Measurements from ENCODE around the gene DPEP3.
A peak's percentile ranks its signal among the peaks of the same experiment; 100 is the strongest.

The DPEP3 gene

DNA sequence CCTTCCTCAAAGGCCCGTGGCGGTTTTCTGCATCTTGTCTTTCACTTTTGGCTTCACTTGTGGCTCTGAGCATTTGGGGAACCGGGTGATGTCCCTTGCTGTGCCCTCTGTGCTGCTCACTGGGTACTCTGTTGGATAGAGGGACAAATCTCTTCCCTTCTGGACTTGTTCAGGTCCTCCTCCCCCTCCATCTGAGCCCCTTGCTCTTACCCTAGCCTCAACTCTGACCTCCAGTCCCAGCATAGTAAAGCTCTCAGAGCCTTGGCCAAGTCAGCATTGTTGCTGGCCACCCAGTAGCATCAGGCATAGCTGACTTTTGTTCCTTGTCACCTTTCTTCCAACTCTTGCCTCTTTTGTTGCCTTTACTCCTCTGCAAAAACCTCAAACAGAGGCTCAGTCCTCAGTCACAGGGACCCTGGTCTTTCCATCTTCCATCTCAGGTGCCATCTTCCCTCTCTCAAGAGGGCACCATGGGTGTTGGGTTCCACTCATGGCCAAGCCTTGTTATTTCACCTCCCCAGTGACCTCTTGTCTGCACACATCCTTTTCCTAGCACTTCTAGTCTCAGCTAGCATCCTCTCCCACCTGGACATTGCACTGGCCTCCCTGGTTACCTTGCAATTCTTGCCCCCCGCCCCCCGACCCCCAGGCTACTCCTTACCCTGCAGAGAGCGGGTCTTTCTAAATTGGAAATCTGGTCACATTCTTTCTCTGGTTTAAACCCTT is 43.3 kb downstream of the DPEP3 start:
- no peak for DNase-seq (ENCODE audit: low read depth, low spot score)
- Histone ChIP-seq H3K27ac (ENCODE audit: low read length) (no peak overlapping the region), H3K9me3 (ENCODE audit: control insufficient read depth, insufficient read depth, low read length) (no peaks in the 10 kb centered on the region), H3K4me3 (ENCODE audit: low read length) (peak overlapping the region; percentile 86; the same call in 1 of the 2 replicates), H3K36me3 (ENCODE audit: control insufficient read depth, insufficient read depth, low read length) (no peaks in the 10 kb centered on the region), H3K27me3 (ENCODE audit: control insufficient read depth, insufficient read depth, low read length) (no peaks in the 10 kb centered on the region), H3K4me1 (ENCODE audit: control insufficient read depth, insufficient read depth, low read length) (peaks cover 3% of the 10 kb centered on the region)
- no CpG with 5 or more reads among the region's 6 CpGs for WGBS (ENCODE audit: insufficient coverage, insufficient read length)

DNA sequence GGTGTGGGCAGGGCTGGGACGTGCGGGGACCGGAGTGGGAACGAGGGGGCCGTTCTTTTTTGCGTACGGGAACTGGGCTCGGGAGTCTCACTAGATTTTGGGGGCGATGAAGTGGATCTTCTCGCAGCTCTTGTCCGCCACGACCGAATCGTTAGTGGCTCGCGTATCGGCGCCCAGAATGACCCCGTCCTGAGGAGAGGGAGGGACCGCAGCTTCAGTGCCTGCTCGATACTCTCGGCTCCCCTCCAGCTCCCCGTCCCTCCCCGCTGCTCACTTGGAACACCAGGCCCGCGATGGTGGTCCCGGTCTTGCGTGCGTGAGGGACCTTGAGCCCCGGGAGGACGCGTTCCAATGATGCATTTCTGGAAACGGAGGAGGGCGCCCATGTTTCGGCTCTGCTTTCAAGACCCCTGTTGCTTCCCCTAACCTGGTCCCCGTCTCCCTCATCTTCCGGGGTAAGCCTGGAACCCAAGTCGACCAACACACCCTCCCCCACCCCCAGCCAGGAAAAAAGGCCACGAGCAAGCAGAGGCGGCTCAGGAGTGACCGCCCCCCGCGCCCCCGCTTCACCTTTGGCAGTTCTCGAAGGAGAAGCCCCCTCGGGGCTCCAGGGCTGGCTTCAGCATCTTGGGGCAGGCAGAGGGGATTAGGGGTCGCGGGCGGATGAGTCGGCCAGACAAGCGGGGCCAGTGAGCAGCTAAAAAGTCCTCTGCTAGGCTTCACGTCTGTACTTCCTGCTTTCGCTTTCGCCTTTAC is 44.0 kb downstream of the DPEP3 start, which contains the start of gene PSMB10:
Gene PSMB10, minus strand, starts transcription at position 727 of the 756 bp plus-strand sequence. Its CDS starts 101 bp downstream, at position 626.
- Histone ChIP-seq H3K4me3 (ENCODE audit: low read length) (peak within 1 kb of the TSS; percentile 86), H3K36me3 (ENCODE audit: control insufficient read depth, insufficient read depth, low read length) (no peaks in the 10 kb centered on the region), H3K27me3 (ENCODE audit: control insufficient read depth, insufficient read depth, low read length) (no peaks in the 10 kb centered on the region), H3K4me1 (ENCODE audit: control insufficient read depth, insufficient read depth, low read length) (peaks cover 3% of the 10 kb centered on the region), H3K27ac (ENCODE audit: low read length) (no peak within 1 kb of the TSS), H3K9me3 (ENCODE audit: control insufficient read depth, insufficient read depth, low read length) (no peaks in the 10 kb centered on the region)
- WGBS (ENCODE audit: insufficient coverage, insufficient read length): no CpG with 5 or more reads among the region's 54 CpGs
- DNase-seq (ENCODE audit: low read depth, low spot score): no peak

- H3K27me3 ChIP-seq (ENCODE audit: control insufficient read depth, insufficient read depth, low read length): no peaks in the 10 kb centered on the region
- no peak overlapping the region for H3K27ac ChIP-seq (ENCODE audit: low read length)
- no peaks in the 10 kb centered on the region for H3K36me3 ChIP-seq (ENCODE audit: control insufficient read depth, insufficient read depth, low read length)
- H3K9me3 ChIP-seq (ENCODE audit: control insufficient read depth, insufficient read depth, low read length): no peaks in the 10 kb centered on the region
- H3K4me3 ChIP-seq (ENCODE audit: low read length): peak overlapping the region; percentile 86
- peaks cover 3% of the 10 kb centered on the region for H3K4me1 ChIP-seq (ENCODE audit: control insufficient read depth, insufficient read depth, low read length)
- WGBS (ENCODE audit: insufficient coverage, insufficient read length): no CpG with 5 or more reads among the region's 55 CpGs
- peak; percentile 95 for DNase-seq (ENCODE audit: low read depth, low spot score)
These were observed 44.7 kb downstream of the DPEP3 start for GRCh38 chr16:67935402-67936123.

- Histone ChIP-seq H3K4me1 (ENCODE audit: control insufficient read depth, insufficient read depth, low read length) (peaks cover 3% of the 10 kb centered on the region), H3K4me3 (ENCODE audit: low read length) (peak overlapping the region; percentile 79; the same call in 1 of the 2 replicates), H3K36me3 (ENCODE audit: control insufficient read depth, insufficient read depth, low read length) (no peaks in the 10 kb centered on the region), H3K9me3 (ENCODE audit: control insufficient read depth, insufficient read depth, low read length) (no peaks in the 10 kb centered on the region), H3K27me3 (ENCODE audit: control insufficient read depth, insufficient read depth, low read length) (no peaks in the 10 kb centered on the region), H3K27ac (ENCODE audit: low read length) (no peak overlapping the region)
- no CpG with 5 or more reads among the region's 13 CpGs for WGBS (ENCODE audit: insufficient coverage, insufficient read length)
- DNase-seq (ENCODE audit: low read depth, low spot score): no peak
These were observed 45.2 kb downstream of the DPEP3 start for GRCh38 chr16:67935101-67935401.

DNA sequence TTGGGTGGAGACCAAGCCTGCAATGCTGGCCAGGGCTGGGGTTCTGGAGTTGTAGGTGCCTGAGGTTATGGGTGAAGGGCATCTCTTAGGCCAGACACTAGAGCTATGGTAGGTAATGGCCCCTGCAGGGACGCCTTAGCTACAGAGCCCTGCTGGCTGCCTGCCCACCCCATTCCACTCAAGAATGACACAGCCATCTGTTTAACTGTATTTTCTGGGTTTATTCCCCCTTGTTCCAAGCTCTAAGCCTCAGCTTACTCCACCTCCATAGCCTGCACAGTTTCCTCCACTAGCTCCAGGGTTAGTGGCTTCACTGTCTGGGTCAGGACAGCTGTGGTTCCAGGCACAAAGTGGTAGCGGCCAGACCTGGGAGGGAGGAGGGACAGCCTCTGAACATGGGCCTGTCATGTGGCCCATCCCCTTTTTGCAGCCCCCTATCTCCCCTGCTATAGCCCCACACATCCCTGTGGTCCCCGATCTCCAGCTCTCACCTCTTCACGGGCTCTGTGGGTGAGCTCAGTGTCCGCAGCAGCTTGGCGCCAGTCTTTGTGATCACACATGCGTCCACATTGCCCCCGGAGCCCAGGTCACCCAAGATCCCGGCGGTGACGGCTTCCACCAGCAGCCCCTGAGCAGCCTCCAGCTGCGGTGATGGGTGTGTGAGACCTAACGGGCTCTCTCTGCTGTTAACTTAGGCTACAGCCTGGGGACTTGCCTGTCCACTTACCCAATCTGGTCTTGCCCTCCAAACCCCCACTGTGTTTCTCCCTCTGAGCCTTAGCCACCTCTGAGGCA is 45.8 kb downstream of the DPEP3 start:
- Histone ChIP-seq H3K4me1 (ENCODE audit: control insufficient read depth, insufficient read depth, low read length) (peaks cover 3% of the 10 kb centered on the region), H3K27me3 (ENCODE audit: control insufficient read depth, insufficient read depth, low read length) (no peaks in the 10 kb centered on the region), H3K27ac (ENCODE audit: low read length) (no peak overlapping the region), H3K4me3 (ENCODE audit: low read length) (peak overlapping the region; percentile 79; the same call in 1 of the 2 replicates), H3K36me3 (ENCODE audit: control insufficient read depth, insufficient read depth, low read length) (no peaks in the 10 kb centered on the region), H3K9me3 (ENCODE audit: control insufficient read depth, insufficient read depth, low read length) (no peaks in the 10 kb centered on the region)
- WGBS (ENCODE audit: insufficient coverage, insufficient read length): no CpG with 5 or more reads among the region's 13 CpGs
- no peak for DNase-seq (ENCODE audit: low read depth, low spot score)

DNA sequence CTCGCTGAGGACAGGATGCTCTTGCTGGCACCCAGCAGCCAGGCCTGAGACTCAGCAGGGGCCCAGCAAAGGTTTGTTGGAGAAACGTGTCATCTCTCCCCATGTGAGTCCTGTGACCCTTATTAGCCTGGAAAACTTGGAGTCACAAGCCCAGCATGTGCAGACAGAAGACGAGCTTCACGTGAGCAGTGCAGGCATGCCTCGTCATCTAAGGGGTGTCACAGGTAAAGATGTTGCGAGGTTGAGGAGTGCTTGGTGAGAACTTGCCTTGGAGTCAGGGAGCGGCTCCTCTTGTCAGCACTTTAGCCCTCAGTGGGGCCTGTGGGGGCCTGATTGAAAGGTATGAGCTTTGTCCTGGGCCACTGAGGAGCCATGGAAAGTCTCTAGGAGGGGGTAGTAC is 46.5 kb downstream of the DPEP3 start:
- Histone ChIP-seq H3K27ac (ENCODE audit: low read length) (no peak overlapping the region), H3K4me1 (ENCODE audit: control insufficient read depth, insufficient read depth, low read length) (peaks cover 3% of the 10 kb centered on the region), H3K27me3 (ENCODE audit: control insufficient read depth, insufficient read depth, low read length) (no peaks in the 10 kb centered on the region), H3K9me3 (ENCODE audit: control insufficient read depth, insufficient read depth, low read length) (no peaks in the 10 kb centered on the region), H3K4me3 (ENCODE audit: low read length) (no peak overlapping the region), H3K36me3 (ENCODE audit: control insufficient read depth, insufficient read depth, low read length) (no peaks in the 10 kb centered on the region)
- no peak for DNase-seq (ENCODE audit: low read depth, low spot score)
- WGBS (ENCODE audit: insufficient coverage, insufficient read length): no CpG with 5 or more reads among the region's 7 CpGs

DNA sequence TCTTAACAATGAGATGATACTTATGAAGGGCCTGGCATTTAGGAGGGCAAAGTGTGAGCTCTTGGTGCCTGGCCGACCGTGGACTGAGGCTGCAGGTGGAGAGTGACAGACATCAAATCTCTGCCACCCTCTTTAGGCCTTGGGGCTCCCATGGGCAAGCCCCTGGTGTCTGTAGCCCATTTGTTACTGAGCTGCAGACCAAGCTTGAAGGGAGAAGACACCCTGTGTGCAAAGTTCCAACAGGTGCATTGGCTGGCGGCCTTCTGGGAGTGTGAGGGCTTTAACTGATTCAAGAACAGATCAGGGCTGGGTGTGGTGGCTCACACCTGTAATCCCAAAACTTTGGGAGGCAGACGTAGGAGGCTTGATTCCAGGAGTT is 47.8 kb downstream of the DPEP3 start:
- Histone ChIP-seq H3K4me1 (ENCODE audit: control insufficient read depth, insufficient read depth, low read length) (peaks cover 3% of the 10 kb centered on the region), H3K27me3 (ENCODE audit: control insufficient read depth, insufficient read depth, low read length) (no peaks in the 10 kb centered on the region), H3K36me3 (ENCODE audit: control insufficient read depth, insufficient read depth, low read length) (peaks cover 2% of the 10 kb centered on the region; the same call in 1 of the 2 replicates), H3K4me3 (ENCODE audit: low read length) (no peak overlapping the region), H3K27ac (ENCODE audit: low read length) (no peak overlapping the region), H3K9me3 (ENCODE audit: control insufficient read depth, insufficient read depth, low read length) (no peaks in the 10 kb centered on the region)
- WGBS (ENCODE audit: insufficient coverage, insufficient read length): no CpG with 5 or more reads among the region's 4 CpGs
- DNase-seq (ENCODE audit: low read depth, low spot score): no peak

DNA sequence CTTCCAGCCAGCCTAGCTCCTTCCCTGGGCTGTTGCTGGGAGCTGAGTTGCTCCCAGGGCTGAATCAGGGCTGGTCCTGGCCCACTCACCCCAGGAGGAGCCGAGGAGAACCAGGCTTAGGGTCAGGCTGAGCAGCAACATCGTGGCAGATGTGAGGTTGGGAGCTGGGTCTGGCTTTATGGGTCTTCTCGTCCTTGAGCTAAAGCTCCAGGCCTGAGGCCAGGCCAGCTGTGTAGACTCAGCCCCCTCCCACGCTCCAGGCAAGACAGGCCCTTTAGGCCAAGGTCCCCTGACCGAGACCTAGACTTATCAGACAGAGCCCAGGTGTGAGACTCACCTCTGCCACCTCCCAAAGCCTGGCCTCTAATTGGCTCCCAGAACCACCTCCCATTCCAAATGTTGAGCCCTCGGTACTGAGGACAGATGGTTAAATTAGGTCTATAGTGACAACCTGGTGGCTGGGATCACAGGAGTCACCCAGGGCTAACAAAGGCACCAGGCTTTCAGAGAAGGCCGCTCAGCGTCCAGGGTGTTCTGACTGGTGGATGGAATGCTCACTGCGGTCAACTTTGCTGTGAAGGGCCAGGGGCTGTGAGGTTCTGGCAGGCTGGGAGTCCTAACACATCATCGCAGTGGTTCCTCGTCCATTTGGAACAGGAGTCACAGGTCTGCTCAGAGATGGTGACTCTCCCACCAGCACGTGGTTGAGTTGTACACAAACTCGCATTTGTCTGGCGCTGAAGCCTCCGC is 48.4 kb downstream of the DPEP3 start, which contains the start of gene CTRL:
Gene CTRL, minus strand, starts transcription at position 151 of the 750 bp plus-strand sequence. Its CDS starts 10 bp downstream, at position 141.
- H3K4me1 ChIP-seq (ENCODE audit: control insufficient read depth, insufficient read depth, low read length): peaks cover 3% of the 10 kb centered on the region
- no peaks in the 10 kb centered on the region for H3K27me3 ChIP-seq (ENCODE audit: control insufficient read depth, insufficient read depth, low read length)
- H3K36me3 ChIP-seq (ENCODE audit: control insufficient read depth, insufficient read depth, low read length): peaks cover 4% of the 10 kb centered on the region; the same call in 1 of the 2 replicates
- H3K4me3 ChIP-seq (ENCODE audit: low read length): no peak within 1 kb of the TSS
- H3K27ac ChIP-seq (ENCODE audit: low read length): no peak within 1 kb of the TSS
- WGBS (ENCODE audit: insufficient coverage, insufficient read length): no CpG with 5 or more reads among the region's 15 CpGs
- H3K9me3 ChIP-seq (ENCODE audit: control insufficient read depth, insufficient read depth, low read length): no peaks in the 10 kb centered on the region
- no peak for DNase-seq (ENCODE audit: low read depth, low spot score)

DNA sequence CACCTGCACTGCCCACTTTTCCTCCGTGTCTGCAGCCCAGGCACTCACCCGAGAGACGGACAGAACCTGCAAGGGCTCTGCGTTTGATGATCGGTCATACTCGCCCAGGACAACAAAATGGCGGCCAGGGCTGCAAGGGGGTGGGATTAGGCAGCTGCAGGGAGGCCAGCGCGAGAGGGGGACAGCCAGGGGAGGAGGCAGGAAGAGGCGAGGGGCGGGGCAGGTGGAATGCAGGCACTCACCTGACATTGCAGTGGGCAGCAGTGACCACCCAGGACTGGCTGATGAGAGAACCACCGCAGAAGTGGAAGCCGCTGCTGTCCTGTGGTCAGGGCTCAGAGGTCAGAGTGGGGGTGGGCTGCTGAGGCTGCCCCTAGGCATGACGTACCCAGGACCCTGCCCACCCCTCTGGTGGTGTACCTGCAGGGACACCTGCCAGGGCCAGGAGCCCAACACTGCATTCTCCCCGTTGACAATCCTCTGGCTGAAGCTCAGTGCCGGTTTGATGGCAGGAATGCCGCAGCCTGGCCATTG is 49.6 kb downstream of the DPEP3 start:
- Histone ChIP-seq H3K27me3 (ENCODE audit: control insufficient read depth, insufficient read depth, low read length) (no peaks in the 10 kb centered on the region), H3K9me3 (ENCODE audit: control insufficient read depth, insufficient read depth, low read length) (no peaks in the 10 kb centered on the region), H3K4me1 (ENCODE audit: control insufficient read depth, insufficient read depth, low read length) (peaks cover 3% of the 10 kb centered on the region), H3K27ac (ENCODE audit: low read length) (no peak overlapping the region), H3K36me3 (ENCODE audit: control insufficient read depth, insufficient read depth, low read length) (peaks cover 4% of the 10 kb centered on the region; the same call in 1 of the 2 replicates), H3K4me3 (ENCODE audit: low read length) (no peak overlapping the region)
- no peak for DNase-seq (ENCODE audit: low read depth, low spot score)
- WGBS (ENCODE audit: insufficient coverage, insufficient read length): no CpG with 5 or more reads among the region's 17 CpGs

Measured in iPS DF 6.9 (cell line).